Activated CD8-positive, alpha-beta memory T cell treated with anti-CD3 and anti-CD28 coated beads for 24 hours (primary cell): ENCODE measurements around the gene DEDD2.
"Not testable (repeated sequence)": the region's sequence is repeated elsewhere in the genome, so short reads cannot be mapped to it uniquely, and the experiment has no call there.

Experiments
- DNase-seq: peaks from one replicate; pipeline ENCODE4 v3.0.0-alpha.2; 2020

The DEDD2 gene, protein sequence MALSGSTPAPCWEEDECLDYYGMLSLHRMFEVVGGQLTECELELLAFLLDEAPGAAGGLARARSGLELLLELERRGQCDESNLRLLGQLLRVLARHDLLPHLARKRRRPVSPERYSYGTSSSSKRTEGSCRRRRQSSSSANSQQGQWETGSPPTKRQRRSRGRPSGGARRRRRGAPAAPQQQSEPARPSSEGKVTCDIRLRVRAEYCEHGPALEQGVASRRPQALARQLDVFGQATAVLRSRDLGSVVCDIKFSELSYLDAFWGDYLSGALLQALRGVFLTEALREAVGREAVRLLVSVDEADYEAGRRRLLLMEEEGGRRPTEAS

DNA sequence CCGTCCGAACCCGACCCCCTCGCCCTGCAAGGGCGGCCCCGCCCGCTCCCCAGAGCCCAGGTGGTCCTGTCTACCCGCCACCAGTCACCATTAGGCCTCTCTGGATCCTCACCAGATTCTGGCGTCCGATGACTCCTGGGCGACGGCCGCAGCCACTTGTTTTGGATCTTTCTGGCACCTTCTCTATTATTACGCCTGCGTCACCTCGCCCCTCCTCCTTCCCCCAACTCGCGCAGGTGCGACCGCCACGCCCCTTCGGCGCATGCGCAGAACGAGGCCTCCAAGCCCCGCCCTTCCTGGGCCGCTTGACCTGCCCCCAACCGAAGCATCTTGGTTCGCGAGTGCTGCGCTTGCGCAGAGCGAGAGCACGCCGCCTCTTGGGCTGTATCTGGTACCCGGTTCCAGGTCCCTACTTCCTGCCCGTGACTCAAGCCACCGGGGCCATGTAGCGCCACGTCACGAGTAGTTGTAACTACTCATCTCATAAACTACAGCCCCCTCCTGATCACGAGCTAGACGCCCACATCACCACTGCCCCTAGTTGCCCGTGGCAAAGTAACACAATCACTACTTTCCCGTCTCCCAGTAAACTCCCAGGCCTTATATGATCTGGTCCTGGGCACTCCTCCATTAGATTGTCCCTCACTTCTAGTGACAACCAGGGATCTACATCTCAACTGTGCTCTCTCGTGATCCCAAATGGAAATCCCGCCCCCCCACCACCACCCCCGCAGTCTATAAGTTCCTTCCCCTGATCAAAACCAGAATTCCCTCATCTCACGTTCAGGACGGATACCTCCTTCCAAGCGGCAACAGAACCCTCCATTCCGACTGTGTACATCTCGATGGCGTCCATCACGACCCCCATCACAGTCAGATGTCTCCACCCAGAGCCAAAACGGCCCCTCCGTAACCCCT lies at the start of gene DEDD2:
Gene DEDD2 (minus strand): TSS at position 158 of the 918 bp plus-strand sequence. CDS start 670 bp downstream, outside the sequence.
- peak; percentile 100 for DNase-seq

DNA sequence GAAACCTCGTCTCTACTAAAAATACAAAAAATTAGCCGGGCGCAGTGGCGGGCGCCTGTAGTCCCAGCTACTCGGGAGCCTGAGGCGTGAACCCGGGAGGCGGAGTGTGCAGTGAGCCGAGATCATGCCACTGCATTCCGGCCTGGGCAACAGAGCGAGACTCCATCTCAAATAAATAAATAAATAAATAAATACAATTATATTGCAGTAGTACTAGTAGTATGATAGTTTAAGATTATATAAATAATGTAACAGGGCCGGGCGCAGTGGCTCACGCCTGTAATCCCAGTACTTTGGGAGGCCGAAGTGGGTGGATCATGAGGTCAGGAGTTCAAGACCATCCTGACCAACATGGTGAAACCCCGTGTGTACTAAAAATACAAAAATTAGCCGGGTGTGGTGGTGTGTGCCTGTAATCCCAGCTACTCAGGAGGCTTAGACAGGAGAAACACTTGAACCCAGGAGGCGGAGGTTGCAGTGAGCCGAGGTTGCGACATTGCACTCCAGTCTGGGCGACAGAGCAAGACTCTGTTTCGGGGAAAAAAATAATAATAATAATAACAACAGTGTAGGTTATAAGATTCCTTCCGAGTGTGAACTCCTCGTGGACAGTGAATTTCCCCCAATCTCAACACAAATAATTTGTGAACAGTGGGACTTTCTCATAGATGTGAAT lies 49.6 kb upstream of the DEDD2 start:
- not testable (repeated sequence) for DNase-seq

DNA sequence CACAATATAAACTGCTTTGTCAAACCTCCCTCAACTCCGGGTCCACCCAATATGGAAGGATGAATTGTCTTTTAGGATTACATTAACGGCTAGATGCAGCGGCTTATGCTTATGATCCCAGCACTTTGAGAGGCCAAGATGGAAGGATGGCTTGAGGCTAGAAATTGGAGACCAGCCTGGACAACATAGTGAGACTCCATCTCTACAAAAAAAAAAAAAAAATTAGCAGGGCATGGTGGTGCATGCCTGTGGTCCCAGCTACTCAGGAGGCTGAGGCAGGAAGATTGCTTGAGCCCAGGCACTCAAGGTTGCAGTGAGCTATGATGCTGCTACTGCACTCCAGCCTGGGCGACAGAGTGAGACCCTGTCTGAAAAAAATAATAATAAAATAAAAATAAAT lies 48.6 kb upstream of the DEDD2 start:
- DNase-seq = not testable (repeated sequence)

DNA sequence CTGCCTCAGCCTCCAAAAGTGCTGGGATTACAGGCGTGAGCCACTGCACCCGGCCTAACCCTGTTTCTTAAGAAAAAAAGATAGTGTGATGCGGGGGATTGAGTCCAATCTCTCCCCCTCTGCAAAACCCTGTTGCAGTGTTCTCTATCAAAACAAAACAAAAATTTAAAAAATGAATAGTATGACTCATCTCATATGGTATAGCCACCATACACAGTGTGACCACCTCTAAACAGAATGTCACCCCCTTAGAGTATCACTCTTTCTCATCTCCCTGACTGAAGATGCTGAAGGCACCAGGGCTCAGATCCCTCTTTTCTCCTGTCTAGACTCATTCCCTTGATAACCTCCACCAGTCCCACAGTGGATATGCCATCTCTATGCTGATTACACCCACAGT lies 44.3 kb upstream of the DEDD2 start:
- no peak for DNase-seq

- DNase-seq = not testable (repeated sequence)
Observed at GRCh38 chr19:42257842-42258241, 40.4 kb upstream of the DEDD2 start.

- DNase-seq = no peak
Observed at GRCh38 chr19:42255766-42256745, 38.6 kb upstream of the DEDD2 start.

DNA sequence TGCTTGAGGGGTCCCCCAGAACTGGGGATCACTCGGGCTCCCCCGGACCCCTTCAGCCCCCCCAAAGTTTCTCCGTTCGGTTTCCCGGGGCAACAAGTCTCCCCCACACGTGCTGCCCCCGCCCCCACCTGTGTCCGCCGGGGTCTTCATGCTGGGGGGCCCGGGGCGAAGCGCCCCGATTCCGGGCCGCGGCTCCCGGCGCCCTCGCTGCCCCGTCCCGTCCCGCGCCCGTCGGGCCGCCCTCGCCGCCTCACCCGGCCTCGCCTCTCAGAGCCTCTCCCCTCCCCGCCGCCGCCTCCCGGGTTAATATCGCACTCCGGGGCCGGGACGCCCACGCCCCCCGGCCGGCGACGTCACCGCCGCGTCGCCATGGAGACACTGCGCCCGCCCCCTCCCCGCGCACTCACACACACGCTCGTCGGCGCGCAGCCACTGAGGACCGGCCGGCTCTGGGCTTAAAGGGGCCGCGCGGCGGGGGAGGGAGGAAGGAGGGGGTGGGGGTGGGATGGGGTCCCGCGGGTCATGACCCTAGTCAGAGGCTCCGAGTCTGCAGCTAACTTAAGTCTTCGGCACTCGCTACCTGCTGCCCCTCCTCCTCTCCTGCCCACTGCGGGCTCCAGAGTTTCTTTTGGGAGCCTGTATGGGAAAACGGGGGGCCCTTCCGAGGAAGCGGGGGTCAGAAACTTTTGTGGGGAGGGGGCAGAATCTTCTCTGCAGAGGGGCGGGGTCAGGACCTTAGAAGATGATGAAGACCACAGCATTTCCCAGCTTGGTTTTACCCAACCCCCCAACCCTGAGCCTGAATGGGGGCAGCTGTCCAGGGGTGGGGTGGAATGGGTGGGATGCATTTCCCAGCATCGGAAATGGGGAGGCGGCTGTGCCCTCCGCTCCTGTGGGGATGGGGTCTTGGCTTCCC lies 37.6 kb upstream of the DEDD2 start, which contains the start of gene ERF:
Gene ERF (minus strand): TSS at position 279 of the 916 bp plus-strand sequence. CDS start 129 bp downstream, at position 150.
- DNase-seq = peak; percentile 97

DNA sequence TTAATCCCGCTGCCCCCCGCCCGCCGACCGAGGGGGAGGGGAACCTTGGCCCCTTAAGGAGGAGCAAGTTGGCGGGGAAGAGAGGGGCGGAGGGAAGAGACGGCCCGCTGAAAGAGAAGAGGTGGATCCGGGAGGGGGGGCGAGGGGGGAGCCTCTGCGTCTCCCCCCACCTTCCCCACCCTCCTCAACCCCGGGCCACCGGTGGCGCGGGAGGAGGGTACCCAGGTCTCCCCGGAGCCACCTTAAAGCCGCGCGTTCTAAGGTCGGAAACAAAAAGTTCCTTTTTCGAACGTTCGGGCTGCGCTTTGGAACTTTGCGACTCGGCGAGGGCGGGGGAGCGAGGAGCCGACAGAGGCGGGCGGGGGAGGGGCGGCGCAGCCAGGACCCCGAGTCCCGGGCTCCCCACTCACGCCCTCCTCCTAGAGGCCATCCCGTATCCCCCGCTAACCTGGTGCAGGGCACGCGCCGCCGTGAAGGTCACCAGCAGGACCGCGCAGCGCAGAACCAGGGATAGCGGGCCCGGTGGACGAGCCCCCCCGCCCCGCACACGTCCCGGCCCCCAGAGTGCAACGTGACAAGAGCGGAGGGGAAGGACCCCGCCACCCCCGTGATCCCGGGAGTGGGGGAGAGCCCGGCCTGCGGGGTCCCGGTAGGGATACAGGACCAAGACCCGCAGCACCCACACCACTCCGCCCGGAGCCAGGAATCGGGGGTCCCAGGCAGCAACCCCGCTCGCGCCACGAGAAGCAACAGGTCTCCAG lies 36.8 kb upstream of the DEDD2 start:
- DNase-seq = peak; percentile 89

DNA sequence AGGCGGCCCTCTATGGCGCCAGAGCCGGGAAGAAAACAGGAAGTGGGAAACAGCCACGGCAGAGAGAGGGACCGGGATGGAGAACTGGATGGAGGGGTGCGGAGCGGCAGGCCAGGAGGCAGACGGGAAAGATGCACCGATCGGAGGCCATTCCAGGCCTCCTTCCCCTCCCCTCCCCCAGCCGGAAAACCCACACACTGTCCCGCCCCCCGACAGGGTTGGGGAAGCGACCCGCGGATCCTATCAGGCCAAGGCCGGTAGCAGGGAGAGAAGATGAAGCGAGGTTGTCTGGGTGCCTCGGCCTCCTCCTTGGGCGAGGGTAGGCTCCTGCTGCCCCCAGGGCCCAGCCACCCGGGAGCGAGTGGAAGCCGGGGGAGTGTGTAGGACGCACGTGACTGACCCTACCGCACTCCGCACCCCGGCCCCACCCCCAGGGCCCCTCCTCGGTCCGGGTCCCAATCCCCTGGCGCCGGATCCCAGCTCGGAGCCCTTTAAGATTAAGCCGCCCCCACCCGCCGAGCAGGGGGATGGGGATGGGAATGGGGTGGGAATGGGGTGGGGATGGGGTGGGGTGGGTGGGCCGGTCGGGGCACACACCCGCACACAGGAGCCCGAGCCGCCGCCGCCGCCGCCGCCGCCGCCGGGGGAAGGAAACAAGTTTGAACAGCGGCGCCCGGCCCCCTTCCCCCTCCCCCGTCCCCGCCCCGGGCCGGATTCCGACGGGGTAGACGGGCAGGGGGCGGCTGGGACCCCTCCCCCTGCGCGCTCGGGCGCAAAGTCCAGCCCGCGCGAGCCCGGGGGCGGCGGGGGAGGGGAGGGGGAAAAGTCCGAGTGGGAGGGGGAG lies 36.0 kb upstream of the DEDD2 start:
- peak; percentile 76 for DNase-seq

- DNase-seq = no peak
Observed at GRCh38 chr19:42252365-42253244, 35.1 kb upstream of the DEDD2 start.

GRCh38 chr19:42251572-42252358 lies 34.3 kb upstream of the DEDD2 start:
- no peak for DNase-seq

GRCh38 chr19:42250666-42251531 lies 33.4 kb upstream of the DEDD2 start:
- DNase-seq = no peak

- no peak for DNase-seq
Observed at GRCh38 chr19:42250183-42250665, 32.7 kb upstream of the DEDD2 start.

DNA sequence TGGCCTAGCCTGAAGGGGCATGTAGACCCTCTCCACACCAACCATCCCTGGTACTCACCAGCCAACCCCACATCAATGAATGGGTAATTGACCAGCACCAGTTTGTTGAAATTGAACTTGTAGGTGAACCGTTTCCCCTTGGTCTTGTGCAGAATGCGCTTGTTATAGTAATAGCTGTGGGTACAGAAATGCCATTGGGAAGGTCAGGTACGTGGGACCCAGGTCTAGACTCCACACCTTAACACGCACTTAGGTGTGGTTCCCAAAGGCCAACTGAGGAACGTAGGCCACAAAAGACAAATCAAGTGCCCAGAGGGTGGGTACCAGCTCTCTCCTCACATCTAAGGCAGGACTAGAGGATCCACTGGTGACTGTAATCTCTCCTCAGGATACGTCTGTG lies 32.3 kb upstream of the DEDD2 start:
- DNase-seq = no peak

GRCh38 chr19:42249149-42249750 lies 31.8 kb upstream of the DEDD2 start:
- no peak for DNase-seq
